ENCODE results near the gene CABS1. TPM values are rescaled to one million over a fixed set of nuclear protein-coding genes. Genes with fewer than 3 reads are reported as not detected.

Gene CABS1
- total and polyA plus RNA-seq, 5 donors from 2014 or later, result not detected

GRCh38 chr4:70382691-70383181, 48.0 kb downstream of the CABS1 start, which contains the start of gene SMR3B:
Gene SMR3B, plus strand, starts transcription at chr4:70383131. Its CDS starts 1,380 bp downstream, at chr4:70384511.
- Mint-ChIP-seq H3K27me3 (peaks cover 5% of the 10 kb centered on the region), H3K4me1 (no peaks in the 10 kb centered on the region), H3K27ac (no peak within 1 kb of the TSS), H3K4me3 (no peak within 1 kb of the TSS), H3K9me3 (peaks cover 0 to 1% (median 0%) of the 10 kb centered on the region in 7 donors), H3K36me3 (no peaks in the 10 kb centered on the region)
- H3K4me3 ChIP-seq (ENCODE audit: low read depth, low read length), result no peak within 1 kb of the TSS
- H3K4me1 ChIP-seq (ENCODE audit: control insufficient read depth, insufficient read depth, low read length, poor library complexity, severe bottlenecking), result no peaks in the 10 kb centered on the region
- DNase-seq, result no peak
- no peaks in the 10 kb centered on the region for H3K36me3 ChIP-seq (ENCODE audit: control insufficient read depth, insufficient read depth, low read length)
- no peaks in the 10 kb centered on the region for H3K27me3 ChIP-seq (ENCODE audit: control insufficient read depth, insufficient read depth, low read length)
- no peak within 1 kb of the TSS for H3K27ac ChIP-seq (ENCODE audit: insufficient read depth, low read length, poor library complexity, severe bottlenecking)
- H3K9me3 ChIP-seq (ENCODE audit: control insufficient read depth in 2 of 2, low read length in 2 of 2), result no peaks in the 10 kb centered on the region
- no peak for ATAC-seq (ENCODE audit: low read depth in 2 of 2)

Other genes with a start within 250 kb of the CABS1 start
- gene PRR27, start 180.7 kb upstream of the CABS1 start, total RNA-seq, result not detected
- not detected for gene PRR27, start 180.7 kb upstream of the CABS1 start, polyA plus RNA-seq
- gene ODAM, start 139.3 kb upstream of the CABS1 start, total RNA-seq, result not detected
- not detected for gene ODAM, start 139.3 kb upstream of the CABS1 start, polyA plus RNA-seq
- not detected for gene FDCSP, start 108.9 kb upstream of the CABS1 start, total RNA-seq
- gene FDCSP, start 108.9 kb upstream of the CABS1 start, polyA plus RNA-seq, result not detected
- not detected for gene CSN3, start 92.4 kb upstream of the CABS1 start, total RNA-seq
- gene CSN3, start 92.4 kb upstream of the CABS1 start, polyA plus RNA-seq, result not detected
- not detected for gene SMR3A, start 25.8 kb downstream of the CABS1 start, total RNA-seq
- not detected for gene SMR3A, start 25.8 kb downstream of the CABS1 start, polyA plus RNA-seq
- not detected for gene SMR3B, start 48.1 kb downstream of the CABS1 start, total RNA-seq
- gene SMR3B, start 48.1 kb downstream of the CABS1 start, polyA plus RNA-seq, result not detected
- not detected for gene OPRPN, start 63.0 kb downstream of the CABS1 start, total RNA-seq
- gene OPRPN, start 63.0 kb downstream of the CABS1 start, polyA plus RNA-seq, result not detected
- gene MUC7, start 137.2 kb downstream of the CABS1 start, total RNA-seq, result not detected
- not detected for gene MUC7, start 137.2 kb downstream of the CABS1 start, polyA plus RNA-seq
- not detected for gene AMTN, start 183.6 kb downstream of the CABS1 start, total RNA-seq
- not detected for gene AMTN, start 183.6 kb downstream of the CABS1 start, polyA plus RNA-seq